K562 (cell line): ENCODE data around the gene C16orf78. TPM values are rescaled to one million over a fixed set of nuclear protein-coding genes. Genes with fewer than 3 reads are reported as not detected.

Experiments used
- ATAC-seq: fragments of 200-7000 bp; cut with Tn5 transposase; 3 replicates; pipeline ENCODE4 v1.9.1; 2020; ENCODE audit warnings: moderate library complexity
- BruUV-seq: library from RNA; stranded (reverse); fragments of 400-500 nt; replicated peaks from 2 replicates; lab custom pipeline; 2021; lab: Mats Ljungman, UMichigan
- CTCF ChIA-PET: fragments of 300-600 bp; formaldehyde crosslinking; extraction: SDS; loops from one replicate; lab custom pipeline; 2021; ENCODE audit warnings: low intra/inter-chr PET ratio; lab: Yijun Ruan, JAX
- POLR2A ChIA-PET: fragments of 300-600, 350-650 bp; sonication (Branson Sonifier 250); formaldehyde crosslinking; extraction: SDS; loops from one replicate; lab custom pipeline; 2021; ENCODE audit warnings: antibody characterized with exemption, inconsistent platforms; lab: Yijun Ruan, JAX
- DNase-seq, 4 experiments: peaks; one replicate each; pipeline versions ENCODE4 v3.0.0 to v3.0.0-alpha.2; 2011 to 2018; ENCODE audit warnings: low spot score in 3 of 4, mixed read lengths in 3 of 4; ENCODE audit errors: extremely low read depth in 1 of 4
- FAIRE-seq: peaks from 2 replicates; lab custom pipeline; 2011; peaks lifted over from hg19 to GRCh38; lab: Jason Lieb, UNC
- H2AFZ ChIP-seq: 2 replicates; pipeline ENCODE4 v1.6.0; 2011; ENCODE audit warnings: low read depth, low read length, control low read depth, inconsistent platforms
- H3K27ac ChIP-seq: fragments of 200-600 bp; 3 replicates; pipeline ENCODE4 v1.8.0; 2011; ENCODE audit warnings: low read depth, mild to moderate bottlenecking, control low read depth, inconsistent platforms, low read length, moderate library complexity, mixed read lengths; ENCODE audit errors: extremely low read depth
- H3K27me3 ChIP-seq, 2 experiments: fragments of 300-600 bp in 1 of 2; 2 replicates in 1 of 2; 3 replicates in 1 of 2; pipeline versions ENCODE4 v1.6.0 to v1.8.0; 2011; ENCODE audit warnings: inconsistent platforms in 2 of 2, low read length in 2 of 2, mild to moderate bottlenecking in 1 of 2, mixed read lengths in 1 of 2, moderate library complexity in 1 of 2; ENCODE audit not compliant: control insufficient read depth in 2 of 2, insufficient read depth in 2 of 2
- H3K36me3 ChIP-seq: fragments of 300-600 bp; 3 replicates; pipeline ENCODE4 v1.8.0; 2011; ENCODE audit warnings: mild to moderate bottlenecking, low read length, inconsistent platforms; ENCODE audit not compliant: control insufficient read depth, insufficient read depth
- H3K4me1 ChIP-seq, 2 experiments: fragments of 200-600 bp in 1 of 2; replicated peaks in 1 of 2; 2 replicates in 1 of 2; 3 replicates in 1 of 2; pipeline versions ENCODE4 v1.5.1 to v1.8.0; 2011; ENCODE audit warnings: inconsistent platforms in 2 of 2, low read length in 2 of 2, mild to moderate bottlenecking in 1 of 2, mixed read lengths in 1 of 2, moderate library complexity in 1 of 2; ENCODE audit not compliant: control insufficient read depth in 2 of 2, insufficient read depth in 2 of 2
- H3K4me2 ChIP-seq: 2 replicates; pipeline ENCODE4 v1.6.1; 2011; ENCODE audit warnings: low read length, control low read depth, inconsistent platforms, mixed read lengths; ENCODE audit not compliant: insufficient read depth
- H3K4me3 ChIP-seq: fragments of 200-600 bp; sonication (generic), shearing (Covaris generic); 2 replicates; pipeline ENCODE4 v1.5.1; 2016; ENCODE audit warnings: control low read depth, inconsistent platforms
- H3K79me2 ChIP-seq: fragments of 200-600 bp; 3 replicates; pipeline ENCODE4 v1.8.0; 2011; ENCODE audit warnings: low read length, inconsistent platforms; ENCODE audit not compliant: control insufficient read depth, insufficient read depth
- H3K9ac ChIP-seq, 2 experiments: 2 replicates each; pipeline versions ENCODE4 v1.6.0 to v1.6.1; 2011; ENCODE audit warnings: low read depth in 2 of 2, low read length in 2 of 2, control low read depth in 1 of 2, inconsistent platforms in 1 of 2, mild to moderate bottlenecking in 1 of 2, mixed read lengths in 1 of 2; ENCODE audit not compliant: insufficient read depth in 1 of 2
- H3K9me1 ChIP-seq: one replicate; pipeline ENCODE4 v1.6.0; 2011; ENCODE audit warnings: inconsistent platforms, mild to moderate bottlenecking, low read length, moderate library complexity; ENCODE audit not compliant: control insufficient read depth, insufficient read depth
- H3K9me3 ChIP-seq: replicated peaks from 2 replicates; pipeline ENCODE4 v1.5.1; 2011; ENCODE audit warnings: low read depth, low read length, inconsistent platforms; ENCODE audit not compliant: control insufficient read depth, insufficient read depth
- H4K20me1 ChIP-seq: replicated peaks from 2 replicates; pipeline ENCODE4 v1.6.1; 2011; ENCODE audit warnings: low read length, inconsistent platforms, mixed read lengths; ENCODE audit not compliant: control insufficient read depth, insufficient read depth
- IRF2 ChIP-seq: sonication (generic); formaldehyde crosslinking; IDR thresholded peaks from 2 replicates; pipeline ENCODE4 v1.8.1; 2022; ENCODE audit warnings: mild to moderate bottlenecking, missing genetic modification reagents
- KDM4B ChIP-seq, 2 experiments: fragments of 450-650 bp in 1 of 2; sonication (generic) in 1 of 2; IDR thresholded peaks; 2 replicates each; pipeline ENCODE4 v1.6.1; 2016 to 2017; ENCODE audit warnings: borderline replicate concordance in 2 of 2, antibody characterized with exemption in 1 of 2, low read depth in 1 of 2, mild to moderate bottlenecking in 1 of 2
- MXI1 ChIP-seq: IDR thresholded peaks from 2 replicates; pipeline ENCODE4 v1.6.1; 2011; ENCODE audit warnings: low read depth, mild to moderate bottlenecking, improper control_type of control experiment, low read length
- SREBF2 ChIP-seq: sonication (generic); formaldehyde crosslinking; IDR thresholded peaks from 2 replicates; pipeline ENCODE4 v1.4.0; 2020; ENCODE audit warnings: mild to moderate bottlenecking, missing genetic modification reagents
- SRSF9 ChIP-seq: fragments of 200-400 bp; formaldehyde crosslinking; IDR thresholded peaks from 2 replicates; pipeline ENCODE4 v1.6.1; 2017; ENCODE audit warnings: low read depth, low read length, borderline replicate concordance
- TSC22D4 ChIP-seq: fragments of 450-650 bp; IDR thresholded peaks from 2 replicates; pipeline ENCODE4 v1.6.1; 2016; ENCODE audit warnings: missing genetic modification characterization, missing biosample characterization, control low read depth
- WGBS: fragments of 100-300 bp; shearing (Covaris generic); methylation state at CpG from one replicate; pipeline ENCODE4 v1.1.6; 2016; ENCODE audit warnings: low coverage, mixed read lengths; ENCODE audit not compliant: insufficient coverage; ENCODE audit errors: missing lambda C conversion rate; 5-methylcytosine and 5-hydroxymethylcytosine counted together
- in situ Hi-C: fragments of 300-500 bp; cut with MboI; formaldehyde crosslinking; loops from 4 replicates; pipeline ENCODE4 v1.15.0; 2018; ENCODE audit warnings: inconsistent platforms, mixed read lengths
- intact Hi-C: fragments of 100-400 bp; cut with micrococcal nuclease; formaldehyde crosslinking; loops from 2 replicates; pipeline ENCODE4 v1.14.2; 2022
- polyA plus RNA-seq, 8 experiments: library from polyadenylated mRNA; depleted of rRNA in 4 of 8; stranded (reverse) in 5 of 8; unstranded in 3 of 8; fragments of >200 nt; fragmentation: Nextera tagmentation in 2 of 8; fragmentation: Illumina TruSeq in 1 of 8; extraction: Ambion mirVana in 2 of 8; extraction: Trizol in 1 of 8; gene quantifications; 2 replicates each; pipeline versions ENCODE4 v1.2.1 to v1.2.3, GENCODE V29; 2011 to 2014; ENCODE audit warnings: inconsistent platforms in 1 of 8, missing spikeins in 1 of 8
- total RNA-seq, 7 experiments: library from RNA; depleted of rRNA in 6 of 7; stranded (reverse); fragments of >200 nt in 6 of 7; fragmentation: Illumina TruSeq in 2 of 7; extraction: Trizol in 2 of 7; gene quantifications; 2 replicates each; pipeline versions ENCODE4 v1.2.1 to v1.2.3, GENCODE V29; 2011 to 2021; ENCODE audit warnings: low replicate concordance in 1 of 7
- TF ChIP-seq, protein P1 (sequence below): fragments of 250-450 bp; sonication (Bioruptor Pico); IDR thresholded peaks from 2 replicates; pipeline ENCODE4 v1.8.0; 2021; ENCODE audit warnings: moderate library complexity, mild to moderate bottlenecking, inconsistent platforms
- TF ChIP-seq, protein P2 (sequence below): sonication (generic); formaldehyde crosslinking; IDR thresholded peaks from 2 replicates; pipeline ENCODE4 v1.8.0; 2022; ENCODE audit warnings: mild to moderate bottlenecking, missing genetic modification reagents
- TF ChIP-seq, protein P3 (sequence below): fragments of 450-650 bp; formaldehyde crosslinking; IDR thresholded peaks from 2 replicates; pipeline ENCODE4 v1.4.0; 2020; ENCODE audit warnings: mild to moderate bottlenecking

C16orf78 gene
- total and polyA plus RNA-seq, 9 of the 15 experiments (the other 6 are each of a cell fraction or from before 2014, with no cell fraction given): not detected

- Histone ChIP-seq H3K9me3 (no peaks in the 10 kb centered on the region), H3K27me3 (peaks cover 0 to 6% of the 10 kb centered on the region in 2 experiments; a peak in 1 of 5 replicates), H3K79me2 (no peaks in the 10 kb centered on the region), H2AFZ (no peak overlapping the region), H3K36me3 (no peaks in the 10 kb centered on the region), H3K4me2 (no peak overlapping the region), H3K27ac (no peak overlapping the region), H3K4me1 (no peaks in the 10 kb centered on the region), H3K9ac (no peak overlapping the region), H3K9me1 (no peaks in the 10 kb centered on the region), H3K4me3 (no peak overlapping the region), H4K20me1 (no peaks in the 10 kb centered on the region)
- ChIA-PET CTCF (no interaction called here), POLR2A (no interaction called here)
- DNase-seq: no peak
- in situ Hi-C loops (no loop called here), intact Hi-C loops (no loop called here)
- no peak for TF ChIP-seq IRF2 (CRISPR knock-in tag)
- no peak for TF ChIP-seq KDM4B (IDR thresholded peaks at IDR 0.05; ENCODE audit: borderline replicate concordance in 2 of 2, low read depth in 1 of 2)
- TF ChIP-seq TSC22D4 (tag): no peak
- TF ChIP-seq, protein P1, sequence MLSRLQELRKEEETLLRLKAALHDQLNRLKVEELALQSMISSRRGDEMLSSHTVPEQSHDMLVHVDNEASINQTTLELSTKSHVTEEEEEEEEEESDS (CRISPR knock-in tag): no peak
- no peak for TF ChIP-seq MXI1
- TF ChIP-seq SRSF9: no peak
- TF ChIP-seq, protein P2, sequence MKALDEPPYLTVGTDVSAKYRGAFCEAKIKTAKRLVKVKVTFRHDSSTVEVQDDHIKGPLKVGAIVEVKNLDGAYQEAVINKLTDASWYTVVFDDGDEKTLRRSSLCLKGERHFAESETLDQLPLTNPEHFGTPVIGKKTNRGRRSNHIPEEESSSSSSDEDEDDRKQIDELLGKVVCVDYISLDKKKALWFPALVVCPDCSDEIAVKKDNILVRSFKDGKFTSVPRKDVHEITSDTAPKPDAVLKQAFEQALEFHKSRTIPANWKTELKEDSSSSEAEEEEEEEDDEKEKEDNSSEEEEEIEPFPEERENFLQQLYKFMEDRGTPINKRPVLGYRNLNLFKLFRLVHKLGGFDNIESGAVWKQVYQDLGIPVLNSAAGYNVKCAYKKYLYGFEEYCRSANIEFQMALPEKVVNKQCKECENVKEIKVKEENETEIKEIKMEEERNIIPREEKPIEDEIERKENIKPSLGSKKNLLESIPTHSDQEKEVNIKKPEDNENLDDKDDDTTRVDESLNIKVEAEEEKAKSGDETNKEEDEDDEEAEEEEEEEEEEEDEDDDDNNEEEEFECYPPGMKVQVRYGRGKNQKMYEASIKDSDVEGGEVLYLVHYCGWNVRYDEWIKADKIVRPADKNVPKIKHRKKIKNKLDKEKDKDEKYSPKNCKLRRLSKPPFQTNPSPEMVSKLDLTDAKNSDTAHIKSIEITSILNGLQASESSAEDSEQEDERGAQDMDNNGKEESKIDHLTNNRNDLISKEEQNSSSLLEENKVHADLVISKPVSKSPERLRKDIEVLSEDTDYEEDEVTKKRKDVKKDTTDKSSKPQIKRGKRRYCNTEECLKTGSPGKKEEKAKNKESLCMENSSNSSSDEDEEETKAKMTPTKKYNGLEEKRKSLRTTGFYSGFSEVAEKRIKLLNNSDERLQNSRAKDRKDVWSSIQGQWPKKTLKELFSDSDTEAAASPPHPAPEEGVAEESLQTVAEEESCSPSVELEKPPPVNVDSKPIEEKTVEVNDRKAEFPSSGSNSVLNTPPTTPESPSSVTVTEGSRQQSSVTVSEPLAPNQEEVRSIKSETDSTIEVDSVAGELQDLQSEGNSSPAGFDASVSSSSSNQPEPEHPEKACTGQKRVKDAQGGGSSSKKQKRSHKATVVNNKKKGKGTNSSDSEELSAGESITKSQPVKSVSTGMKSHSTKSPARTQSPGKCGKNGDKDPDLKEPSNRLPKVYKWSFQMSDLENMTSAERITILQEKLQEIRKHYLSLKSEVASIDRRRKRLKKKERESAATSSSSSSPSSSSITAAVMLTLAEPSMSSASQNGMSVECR (CRISPR knock-in tag): no peak
- TF ChIP-seq, protein P3, sequence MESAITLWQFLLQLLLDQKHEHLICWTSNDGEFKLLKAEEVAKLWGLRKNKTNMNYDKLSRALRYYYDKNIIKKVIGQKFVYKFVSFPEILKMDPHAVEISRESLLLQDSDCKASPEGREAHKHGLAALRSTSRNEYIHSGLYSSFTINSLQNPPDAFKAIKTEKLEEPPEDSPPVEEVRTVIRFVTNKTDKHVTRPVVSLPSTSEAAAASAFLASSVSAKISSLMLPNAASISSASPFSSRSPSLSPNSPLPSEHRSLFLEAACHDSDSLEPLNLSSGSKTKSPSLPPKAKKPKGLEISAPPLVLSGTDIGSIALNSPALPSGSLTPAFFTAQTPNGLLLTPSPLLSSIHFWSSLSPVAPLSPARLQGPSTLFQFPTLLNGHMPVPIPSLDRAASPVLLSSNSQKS: no peak
- TF ChIP-seq SREBF2 (CRISPR knock-in tag): no peak
- ATAC-seq: no peak
- FAIRE-seq: no peak
- no TSS peak for BruUV-seq
- WGBS: 4% methylated on average over 5 of the region's 7 CpGs
Observed at GRCh38 chr16:49400611-49401010, 27.0 kb downstream of the C16orf78 start.
